B cell (primary cell): ENCODE data around the gene TBXAS1. TPM values are rescaled to one million over a fixed set of nuclear protein-coding genes. Genes with fewer than 3 reads are reported as not detected.

ENCODE experiments used
- ATAC-seq: fragments of 200-7000 bp; cut with Tn5 transposase; one replicate; pipeline ENCODE4 v1.10.0; 2021; ENCODE audit warnings: low read depth, mild to moderate bottlenecking, moderate number of reproducible peaks, moderate library complexity
- CTCF ChIA-PET: fragments of 350-600 bp; sonication (Branson Sonifier 250); formaldehyde crosslinking; loops from one replicate; lab custom pipeline; 2021; ENCODE audit warnings: antibody characterized with exemption, inconsistent platforms; lab: Charles Lee
- POLR2A ChIA-PET: fragments of 350-600 bp; sonication (Branson Sonifier 250); formaldehyde crosslinking; loops from one replicate; lab custom pipeline; 2021; ENCODE audit warnings: antibody characterized with exemption; lab: Charles Lee
- DNase-seq: peaks from one replicate; pipeline ENCODE4 v3.0.0; 2013
- H2AFZ ChIP-seq: 2 replicates; pipeline ENCODE4 v1.6.1; 2012; ENCODE audit warnings: mild to moderate bottlenecking, low read depth, low read length; ENCODE audit not compliant: insufficient read depth, poor library complexity, severe bottlenecking
- H3K27ac ChIP-seq, 2 donors: 1 replicate in 1 of 2; 2 replicates in 1 of 2; pipeline ENCODE4 v1.5.1; 2012 to 2013; ENCODE audit warnings: low read length in 2 of 2, mild to moderate bottlenecking in 2 of 2, moderate library complexity in 1 of 2
- H3K27me3 ChIP-seq, 4 experiments: fragments of 200-600 bp in 1 of 4; sonication (generic) in 1 of 4; replicated peaks in 1 of 4; 1 replicate in 2 of 4; 2 replicates in 2 of 4; pipeline versions ENCODE4 v1.6.1 to v1.7.0; 2013 to 2016; ENCODE audit warnings: low read length in 3 of 4, mild to moderate bottlenecking in 2 of 4, mixed read lengths in 1 of 4, moderate library complexity in 1 of 4; ENCODE audit not compliant: insufficient read depth in 4 of 4, control insufficient read depth in 3 of 4; ENCODE audit errors: control extremely low read depth in 1 of 4
- H3K36me3 ChIP-seq, 2 experiments: replicated peaks in 1 of 2; 1 replicate in 1 of 2; 2 replicates in 1 of 2; pipeline versions ENCODE4 v1.6.1 to v1.7.1; 2013; ENCODE audit warnings: low read length in 1 of 2; ENCODE audit not compliant: insufficient read depth in 2 of 2, control insufficient read depth in 1 of 2; ENCODE audit errors: control extremely low read depth in 1 of 2, extremely low read depth in 1 of 2
- H3K4me1 ChIP-seq, 2 donors: fragments of 200-600 bp in 1 of 2; sonication (generic) in 1 of 2; 1 replicate in 1 of 2; 2 replicates in 1 of 2; pipeline versions ENCODE4 v1.5.1 to v1.6.1; 2013 to 2017; ENCODE audit warnings: low read length in 2 of 2; ENCODE audit not compliant: control insufficient read depth in 2 of 2, insufficient read depth in 2 of 2
- H3K4me2 ChIP-seq: replicated peaks from 2 replicates; pipeline ENCODE3; 2012; ENCODE audit warnings: mild to moderate bottlenecking, low read depth, low read length; ENCODE audit not compliant: poor library complexity, severe bottlenecking
- H3K4me3 ChIP-seq, 5 experiments: fragments of 200-600 bp in 1 of 5; sonication (generic) in 1 of 5; 1 replicate in 3 of 5; 2 replicates in 2 of 5; pipeline versions ENCODE4 v1.5.1 to v1.7.0; 2011 to 2016; ENCODE audit warnings: low read length in 4 of 5, mild to moderate bottlenecking in 4 of 5, low read depth in 2 of 5, control low read depth in 1 of 5, moderate library complexity in 1 of 5; ENCODE audit not compliant: insufficient read depth in 1 of 5; ENCODE audit errors: control extremely low read depth in 1 of 5, extremely low read depth in 1 of 5
- H3K79me2 ChIP-seq: fragments of 200-600 bp; sonication (generic); one replicate; pipeline ENCODE4 v1.6.0; 2016; ENCODE audit warnings: low read length; ENCODE audit not compliant: control insufficient read depth, insufficient read depth
- H3K9ac ChIP-seq: fragments of 200-600 bp; sonication (generic); 2 replicates; pipeline ENCODE4 v1.6.1; 2017; ENCODE audit warnings: mild to moderate bottlenecking, low read length, moderate library complexity
- H3K9me3 ChIP-seq, 3 donors: one replicate each; pipeline versions ENCODE4 v1.6.1 to v1.7.1; 2013; ENCODE audit warnings: low read length in 2 of 3; ENCODE audit not compliant: control insufficient read depth in 2 of 3, insufficient read depth in 1 of 3; ENCODE audit errors: control extremely low read depth in 1 of 3
- H4K20me1 ChIP-seq: 2 replicates; pipeline ENCODE4 v1.6.0; 2012; ENCODE audit warnings: mild to moderate bottlenecking, low read length; ENCODE audit not compliant: insufficient read depth, control insufficient read depth, poor library complexity, severe bottlenecking
- H3K27ac Mint-ChIP-seq: one replicate; pipeline ENCODE4 v1.8.0; 2021; ENCODE audit warnings: mixed read lengths
- H3K27me3 Mint-ChIP-seq: one replicate; pipeline ENCODE4 v1.8.0; 2021; ENCODE audit warnings: mixed read lengths
- H3K4me1 Mint-ChIP-seq: one replicate; pipeline ENCODE4 v1.8.0; 2021; ENCODE audit warnings: mixed read lengths
- H3K4me3 Mint-ChIP-seq: one replicate; pipeline ENCODE4 v1.8.0; 2021; ENCODE audit warnings: mixed read lengths
- H3K9me3 Mint-ChIP-seq: one replicate; pipeline ENCODE4 v1.8.0; 2022; ENCODE audit warnings: mixed read lengths; ENCODE audit not compliant: insufficient read depth
- CTCF ChIP-seq: fragments of 200-600 bp; IDR thresholded peaks from one replicate; pipeline ENCODE4 v1.8.0; 2022; ENCODE audit warnings: antibody characterized with exemption, mild to moderate bottlenecking
- EZH2 ChIP-seq: IDR thresholded peaks from 2 replicates; pipeline ENCODE4 v1.6.1; 2012; ENCODE audit warnings: borderline replicate concordance, low read depth, mild to moderate bottlenecking, moderate library complexity, low read length; ENCODE audit not compliant: insufficient read depth, poor library complexity, severe bottlenecking
- WGBS: methylation state at CpG from one replicate; pipeline ENCODE4 v1.1.5; 2013; ENCODE audit warnings: missing lambda C conversion rate; ENCODE audit not compliant: insufficient coverage; 5-methylcytosine and 5-hydroxymethylcytosine counted together
- intact Hi-C: fragments of 100-400 bp; cut with micrococcal nuclease; formaldehyde crosslinking; loops from one replicate; pipeline ENCODE4 v1.10.0; 2022
- polyA plus RNA-seq: library from polyadenylated mRNA; depleted of rRNA; stranded (reverse); fragments of >200 nt; gene quantifications from 2 replicates; pipeline ENCODE4 v1.2.3, GENCODE V29; 2012
- total RNA-seq, 2 donors: library from RNA; stranded (reverse); fragments of 120-200 nt in 1 of 2; gene quantifications; 1 replicate in 1 of 2; 2 replicates in 1 of 2; pipeline versions ENCODE4 v1.2.3 to v1.2.4, GENCODE V29; 2013 to 2022

TBXAS1 gene
- total and polyA plus RNA-seq, 2 donors (not counting 1 experiment from before 2014, with no cell fraction given): 8.1 to 21.0 TPM

- POLR2A ChIA-PET: no interaction called here
Observed at GRCh38 chr7:139873593-139874301, 44.7 kb downstream of the TBXAS1 start.

More at GRCh38 chr7:139873593-139874301, 44.7 kb downstream of the TBXAS1 start:
- H3K27ac Mint-ChIP-seq: no peak overlapping the region
- Histone ChIP-seq H3K27me3 (no peaks in the 10 kb centered on the region), H3K4me1 (peaks cover 3 to 4% of the 10 kb centered on the region in 2 donors), H3K36me3 (no peaks in the 10 kb centered on the region), H3K4me2 (no peak overlapping the region), H4K20me1 (no peaks in the 10 kb centered on the region), H3K9me3 (no peaks in the 10 kb centered on the region), H3K4me3 (no peak overlapping the region), H3K27ac (no peak overlapping the region), H3K79me2 (no peaks in the 10 kb centered on the region), H2AFZ (no peak overlapping the region), H3K9ac (no peak overlapping the region)
- DNase-seq: no peak
- no peak for ATAC-seq
- TF ChIP-seq CTCF (no peak), EZH2 (no peak)
- H3K4me3 Mint-ChIP-seq: no peak overlapping the region
- peaks cover 4% of the 10 kb centered on the region for H3K27me3 Mint-ChIP-seq
- 100% methylated on average over 5 of the region's 8 CpGs for WGBS
- CTCF ChIA-PET: interaction anchor here (0.6 kb wide), 1 partner anchor 35 kb away, joined by 3 read pairs; no protein-coding TSS in a partner anchor
- intact Hi-C loops: no loop called here
- H3K4me1 Mint-ChIP-seq: peaks cover 2% of the 10 kb centered on the region
- H3K9me3 Mint-ChIP-seq: no peaks in the 10 kb centered on the region
